Measurements from ENCODE around the gene PDK1. TPM values are rescaled to one million over a fixed set of nuclear protein-coding genes. Genes with fewer than 3 reads are reported as not detected.

PDK1 gene
- total RNA-seq, 2 donors from 2014 or later, result 17.9 to 28.3 TPM

- intact Hi-C loops (cut with DNase I), result no loop called here
- DNase-seq (ENCODE audit: low spot score), result no peak
These were observed 69.1 kb downstream of the PDK1 start for GRCh38 chr2:172624996-172625395.

- no peak for DNase-seq (ENCODE audit: low spot score)
- intact Hi-C loops (cut with DNase I), result no loop called here
These were observed 71.3 kb downstream of the PDK1 start for GRCh38 chr2:172627181-172627580.

GRCh38 chr2:172628085-172628484 lies 72.2 kb downstream of the PDK1 start:
- no peak for DNase-seq (ENCODE audit: low spot score)
- intact Hi-C loops (cut with DNase I), result no loop called here

- no peak for DNase-seq (ENCODE audit: low spot score)
- intact Hi-C loops (cut with DNase I), result no loop called here
These were observed 73.7 kb downstream of the PDK1 start for GRCh38 chr2:172629586-172629985.

GRCh38 chr2:172630181-172630580 lies 74.3 kb downstream of the PDK1 start:
- no peak for DNase-seq (ENCODE audit: low spot score)
- intact Hi-C loops (cut with DNase I), result no loop called here

- DNase-seq (ENCODE audit: low spot score), result no peak
- intact Hi-C loops (cut with DNase I), result no loop called here
These were observed 78.6 kb downstream of the PDK1 start for GRCh38 chr2:172634477-172634876.

GRCh38 chr2:172635548-172635947 lies 79.7 kb downstream of the PDK1 start:
- intact Hi-C loops (cut with DNase I), result no loop called here
- DNase-seq (ENCODE audit: low spot score), result no peak

GRCh38 chr2:172639256-172639655 lies 83.4 kb downstream of the PDK1 start:
- intact Hi-C loops (cut with DNase I), result no loop called here
- DNase-seq (ENCODE audit: low spot score), result no peak

GRCh38 chr2:172639823-172640222 lies 83.9 kb downstream of the PDK1 start:
- DNase-seq (ENCODE audit: low spot score), result no peak
- intact Hi-C loops (cut with DNase I), result no loop called here

GRCh38 chr2:172640389-172640788 lies 84.5 kb downstream of the PDK1 start:
- no peak for DNase-seq (ENCODE audit: low spot score)
- intact Hi-C loops (cut with DNase I), result no loop called here

- intact Hi-C loops (cut with DNase I), result no loop called here
- no peak for DNase-seq (ENCODE audit: low spot score)
These were observed 86.6 kb downstream of the PDK1 start for GRCh38 chr2:172642301-172643020.

- intact Hi-C loops (cut with DNase I), result no loop called here
- no peak for DNase-seq (ENCODE audit: low spot score)
These were observed 87.3 kb downstream of the PDK1 start for GRCh38 chr2:172643142-172643541.

GRCh38 chr2:172647439-172647838 lies 91.5 kb downstream of the PDK1 start:
- intact Hi-C loops (cut with DNase I), result no loop called here
- DNase-seq (ENCODE audit: low spot score), result no peak

- no peak for DNase-seq (ENCODE audit: low spot score)
- intact Hi-C loops (cut with DNase I), result no loop called here
These were observed 99.4 kb downstream of the PDK1 start for GRCh38 chr2:172655091-172655837.

- intact Hi-C loops (cut with DNase I), result no loop called here
- DNase-seq (ENCODE audit: low spot score), result no peak
These were observed 100.1 kb downstream of the PDK1 start for GRCh38 chr2:172655838-172656573.

Other genes starting within 250 kb of the PDK1 start
- 10 to 100 TPM; 38.0 to 47.1 TPM for gene ITGA6, start 128.5 kb upstream of the PDK1 start, total RNA-seq
- gene RAPGEF4, start 179.8 kb downstream of the PDK1 start, total RNA-seq, result 1 to 10 TPM; 4.5 to 6.2 TPM